GM12878 (cell line): ENCODE measurements around the gene RAPSN. TPM values are rescaled to one million over a fixed set of nuclear protein-coding genes. Genes with fewer than 3 reads are reported as not detected.

ENCODE experiments used
- ATAC-seq: fragments of 200-7000 bp; cut with Tn5 transposase; 3 replicates; pipeline ENCODE4 v1.9.1; 2020; ENCODE audit warnings: mild to moderate bottlenecking, moderate library complexity
- BruUV-seq: library from RNA; stranded (reverse); fragments of 400-500 nt; replicated peaks from 2 replicates; lab custom pipeline; 2021; lab: Mats Ljungman, UMichigan
- CTCF ChIA-PET: fragments of 300-600 bp; sonication (Branson Sonifier 250); formaldehyde crosslinking; extraction: SDS; loops from one replicate; lab custom pipeline; 2021; ENCODE audit warnings: inconsistent platforms; lab: Yijun Ruan, JAX
- POLR2A ChIA-PET: fragments of 350-600 bp; formaldehyde crosslinking; extraction: SDS; loops from one replicate; lab custom pipeline; 2021; ENCODE audit warnings: inconsistent platforms; lab: Charles Lee
- RAD21 ChIA-PET: fragments of 300-600 bp; sonication (Branson Sonifier 250); formaldehyde crosslinking; loops from one replicate; lab custom pipeline; 2023; ENCODE audit warnings: antibody characterized with exemption; ENCODE audit not compliant: unreplicated experiment; lab: Charles Lee
- SMC1A ChIA-PET: fragments of 300-600 bp; sonication (Branson Sonifier 250); formaldehyde crosslinking; loops from one replicate; lab custom pipeline; 2023; ENCODE audit not compliant: unreplicated experiment, uncharacterized antibody; lab: Charles Lee
- DNase-seq: peaks from one replicate; pipeline ENCODE4 v3.0.0-alpha.2; 2011; ENCODE audit warnings: low read depth, low spot score
- FAIRE-seq: peaks from 3 replicates; lab custom pipeline; 2011; peaks lifted over from hg19 to GRCh38; lab: Jason Lieb, UNC
- H2AFZ ChIP-seq: 2 replicates; pipeline ENCODE4 v1.6.0; 2011; ENCODE audit warnings: low read depth, low read length, control low read depth; ENCODE audit not compliant: control insufficient read depth
- H3K27ac ChIP-seq: 2 replicates; pipeline ENCODE4 v1.5.1; 2011; ENCODE audit warnings: control low read depth; ENCODE audit not compliant: control insufficient read depth, insufficient read depth
- H3K27me3 ChIP-seq, 2 experiments: replicated peaks in 1 of 2; 2 replicates each; pipeline versions ENCODE4 v1.6.0 to v1.6.1; 2011; ENCODE audit warnings: low read length in 1 of 2; ENCODE audit not compliant: control insufficient read depth in 2 of 2, insufficient read depth in 2 of 2
- H3K36me3 ChIP-seq, 2 experiments: 2 replicates each; pipeline ENCODE4 v1.5.1; 2011; ENCODE audit warnings: low read length in 1 of 2; ENCODE audit not compliant: control insufficient read depth in 2 of 2, insufficient read depth in 2 of 2
- H3K4me1 ChIP-seq: 2 replicates; pipeline ENCODE4 v1.6.1; 2011; ENCODE audit warnings: mild to moderate bottlenecking, low read length, moderate library complexity, mixed read lengths; ENCODE audit not compliant: control insufficient read depth, insufficient read depth
- H3K4me2 ChIP-seq: 2 replicates; pipeline ENCODE4 v1.6.0; 2011; ENCODE audit warnings: control low read depth; ENCODE audit not compliant: control insufficient read depth, insufficient read depth
- H3K4me3 ChIP-seq: fragments of 200-600 bp; sonication (generic); 2 replicates; pipeline ENCODE4 v1.5.1; 2016
- H3K79me2 ChIP-seq: 2 replicates; pipeline ENCODE4 v1.6.0; 2011; ENCODE audit warnings: low read length; ENCODE audit not compliant: control insufficient read depth, insufficient read depth
- H3K9ac ChIP-seq: 2 replicates; pipeline ENCODE4 v1.8.0; 2011; ENCODE audit warnings: low read length, control low read depth, mixed read lengths; ENCODE audit not compliant: control insufficient read depth, insufficient read depth
- H3K9me3 ChIP-seq: replicated peaks from 3 replicates; pipeline ENCODE4 v1.5.1; 2011; ENCODE audit warnings: mild to moderate bottlenecking, low read length; ENCODE audit not compliant: control insufficient read depth, insufficient read depth
- H4K20me1 ChIP-seq: 2 replicates; pipeline ENCODE4 v1.6.0; 2011; ENCODE audit not compliant: control insufficient read depth, insufficient read depth
- CBX5 ChIP-seq: sonication (generic); IDR thresholded peaks from 2 replicates; pipeline ENCODE4 v1.6.1; 2016; ENCODE audit warnings: low read depth, moderate library complexity, mild to moderate bottlenecking, inconsistent platforms
- E4F1 ChIP-seq: fragments of 450-650 bp; IDR thresholded peaks from 2 replicates; pipeline ENCODE4 v1.6.1; 2018; ENCODE audit warnings: borderline replicate concordance, mild to moderate bottlenecking; ENCODE audit not compliant: partially characterized antibody
- EP300 ChIP-seq, 2 experiments: fragments of 150-350 bp in 1 of 2; IDR thresholded peaks; 2 replicates each; pipeline ENCODE4 v1.6.1; 2011 to 2012; ENCODE audit warnings: low read depth in 2 of 2, low read length in 2 of 2, borderline replicate concordance in 1 of 2, improper control_type of control experiment in 1 of 2, inconsistent platforms in 1 of 2; ENCODE audit not compliant: control insufficient read depth in 1 of 2
- HCFC1 ChIP-seq: fragments of 150-350 bp; IDR thresholded peaks from 2 replicates; pipeline ENCODE4 v1.6.1; 2014; ENCODE audit warnings: low read length
- HDAC6 ChIP-seq: fragments of 200-600 bp; sonication (generic); IDR thresholded peaks from one replicate; pipeline ENCODE4 v1.8.0; 2017; ENCODE audit warnings: antibody characterized with exemption; ENCODE audit not compliant: unreplicated experiment
- HDGF ChIP-seq: fragments of 450-650 bp; IDR thresholded peaks from 2 replicates; pipeline ENCODE4 v1.6.1; 2016; ENCODE audit warnings: antibody characterized with exemption
- IKZF1 ChIP-seq: fragments of 450-650 bp; conservative IDR thresholded peaks from 2 replicates; pipeline ENCODE4 v1.6.1; 2017; ENCODE audit warnings: antibody characterized with exemption, mild to moderate bottlenecking
- JUND ChIP-seq: IDR thresholded peaks from 2 replicates; pipeline ENCODE4 v1.6.1; 2012; ENCODE audit warnings: low read depth, mild to moderate bottlenecking, low read length, improper control_type of control experiment, moderate library complexity
- NR2C1 ChIP-seq: fragments of 450-650 bp; IDR thresholded peaks from 2 replicates; pipeline ENCODE4 v1.6.1; 2017; ENCODE audit warnings: antibody characterized with exemption, mild to moderate bottlenecking, moderate library complexity
- NR2F1 ChIP-seq: fragments of 450-650 bp; conservative IDR thresholded peaks from 2 replicates; pipeline ENCODE4 v1.6.1; 2017; ENCODE audit warnings: mild to moderate bottlenecking
- PKNOX1 ChIP-seq: fragments of 450-650 bp; IDR thresholded peaks from 2 replicates; pipeline ENCODE4 v1.6.1; 2016; ENCODE audit warnings: mild to moderate bottlenecking
- POLR2AphosphoS2 ChIP-seq: IDR thresholded peaks from 2 replicates; pipeline ENCODE4 v1.6.1; 2011; ENCODE audit warnings: low read depth, mild to moderate bottlenecking, low read length, improper control_type of control experiment, moderate library complexity
- SMC3 ChIP-seq: IDR thresholded peaks from 2 replicates; pipeline ENCODE4 v1.6.1; 2011; ENCODE audit warnings: low read length, improper control_type of control experiment, borderline replicate concordance
- SREBF2 ChIP-seq: IDR thresholded peaks from 2 replicates; pipeline ENCODE4 v1.6.1; 2012; ENCODE audit warnings: mild to moderate bottlenecking, low read length
- SRF ChIP-seq, 2 experiments: IDR thresholded peaks; 2 replicates each; pipeline ENCODE4 v1.6.1; 2011; ENCODE audit warnings: low read depth in 2 of 2, low read length in 2 of 2, mild to moderate bottlenecking in 1 of 2, moderate library complexity in 1 of 2
- YY1 ChIP-seq: IDR thresholded peaks from 2 replicates; pipeline ENCODE4 v1.6.1; 2011; ENCODE audit warnings: low read depth, mild to moderate bottlenecking, low read length
- ZBTB40 ChIP-seq: fragments of 450-650 bp; IDR thresholded peaks from 2 replicates; pipeline ENCODE4 v1.6.1; 2016; ENCODE audit warnings: mild to moderate bottlenecking, moderate library complexity, borderline replicate concordance
- ZNF207 ChIP-seq: fragments of 450-650 bp; IDR thresholded peaks from 2 replicates; pipeline ENCODE4 v1.6.1; 2014; ENCODE audit warnings: antibody characterized with exemption, mild to moderate bottlenecking, borderline replicate concordance
- ZSCAN29 ChIP-seq: fragments of 450-650 bp; IDR thresholded peaks from 2 replicates; pipeline ENCODE4 v1.6.1; 2017; ENCODE audit warnings: mild to moderate bottlenecking, moderate library complexity
- WGBS: methylation state at CpG from one replicate; pipeline ENCODE4 v1.1.6; 2016; ENCODE audit warnings: low lambda C conversion rate; ENCODE audit not compliant: insufficient replicate concordance, insufficient coverage; ENCODE audit errors: missing lambda C conversion rate; 5-methylcytosine and 5-hydroxymethylcytosine counted together
- in situ Hi-C: fragments of 300-500 bp; cut with MboI; formaldehyde crosslinking; loops from 9 replicates; pipeline ENCODE4 v1.14.3; 2018; ENCODE audit warnings: mixed read lengths
- intact Hi-C: fragments of 100-400 bp; cut with micrococcal nuclease; formaldehyde crosslinking; loops from one replicate; pipeline ENCODE4 v1.14.2; 2022; ENCODE audit not compliant: unreplicated experiment
- polyA plus RNA-seq, 11 experiments: library from polyadenylated mRNA; depleted of rRNA in 4 of 11; unstranded in 6 of 11; stranded (reverse) in 5 of 11; fragments of >200 nt; fragmentation: Nextera tagmentation in 4 of 11; fragmentation: Illumina TruSeq in 1 of 11; extraction: Ambion mirVana in 4 of 11; extraction: Trizol in 1 of 11; gene quantifications; 1 replicate in 1 of 11; 2 replicates in 10 of 11; pipeline versions ENCODE4 v1.2.1 to v1.2.3, GENCODE V29; 2011 to 2016; ENCODE audit warnings: inconsistent platforms in 2 of 11, missing spikeins in 2 of 11, low read depth in 1 of 11
- total RNA-seq, 4 experiments: library from RNA; depleted of rRNA in 3 of 4; stranded (reverse); fragments of >200 nt in 3 of 4; fragmentation: Illumina TruSeq in 1 of 4; extraction: Trizol in 1 of 4; gene quantifications; 2 replicates each; pipeline versions ENCODE4 v1.2.1 to v1.2.3, GENCODE V29; 2013 to 2021

The RAPSN gene
- total and polyA plus RNA-seq, 10 of the 15 experiments (the other 5 are each of a cell fraction or from before 2014, with no cell fraction given) = 0.08 to 0.23 (median 0.14) TPM; not detected in 6

- BruUV-seq = no TSS peak
- TF ChIP-seq ZNF207 (no peak), CBX5 (no peak), E4F1 (no peak), HCFC1 (no peak), YY1 (no peak), SMC3 (no peak), SREBF2 (no peak), EP300 (IDR thresholded peaks at IDR 0.05; ENCODE audit: borderline replicate concordance in 1 of 2, control insufficient read depth in 1 of 2, low read depth in 2 of 2, low read length in 2 of 2) (no peak), PKNOX1 (no peak), POLR2AphosphoS2 (no peak), ZBTB40 (no peak), HDGF (no peak), NR2F1 (no peak), HDAC6 (no peak), ZSCAN29 (no peak), JUND (no peak), IKZF1 (no peak), NR2C1 (no peak), SRF (IDR thresholded peaks at IDR 0.05; ENCODE audit: low read depth in 2 of 2, low read length in 2 of 2) (no peak)
- H3K9ac ChIP-seq = no peak overlapping the region
- H3K9me3 ChIP-seq = no peaks in the 10 kb centered on the region
- H3K4me2 ChIP-seq = no peak overlapping the region
- no peaks in the 10 kb centered on the region for H3K36me3 ChIP-seq
- intact Hi-C loops = no loop called here
- no peak for DNase-seq
- ChIA-PET CTCF (interaction anchor here (0.6 to 1.6 kb wide), 2 partner anchors 15 to 220 kb away, joined by 4 to 8 read pairs; no protein-coding TSS in a partner anchor), RAD21 (no interaction called here), POLR2A (interaction anchor here (0.6 kb wide), 1 partner anchor 281 kb away, joined by 3 read pairs; no protein-coding TSS in a partner anchor), SMC1A (interaction anchor here (1.1 kb wide), 1 partner anchor 10 kb away, joined by 3 read pairs; no protein-coding TSS in a partner anchor)
- in situ Hi-C loops = no loop called here
- no peaks in the 10 kb centered on the region for H4K20me1 ChIP-seq
- H3K27ac ChIP-seq = no peak overlapping the region
- no peaks in the 10 kb centered on the region for H3K4me1 ChIP-seq
- 12% methylated on average over 2 of the region's 2 CpGs for WGBS
- no peak overlapping the region for H2AFZ ChIP-seq
- H3K27me3 ChIP-seq = no peaks in the 10 kb centered on the region; a peak in 1 of 4 replicates
- no peak overlapping the region for H3K4me3 ChIP-seq
- no peaks in the 10 kb centered on the region for H3K79me2 ChIP-seq
- ATAC-seq = no peak
- FAIRE-seq = no peak
Observed at GRCh38 chr11:47440054-47440476, 8.9 kb downstream of the RAPSN start.
